Right forelimb (tissue), 1 donor: Measurements from ENCODE around the gene ARRB1.
A peak's percentile ranks its signal among the peaks of the same experiment; 100 is the strongest.
"Not testable (repeated sequence)": the region's sequence is repeated elsewhere in the genome, so short reads cannot be mapped to it uniquely, and the experiment has no call there.

Experiments used
- DNase-seq: peaks from one replicate; pipeline ENCODE4 v3.0.0-alpha.2; 2018

Gene ARRB1

DNA sequence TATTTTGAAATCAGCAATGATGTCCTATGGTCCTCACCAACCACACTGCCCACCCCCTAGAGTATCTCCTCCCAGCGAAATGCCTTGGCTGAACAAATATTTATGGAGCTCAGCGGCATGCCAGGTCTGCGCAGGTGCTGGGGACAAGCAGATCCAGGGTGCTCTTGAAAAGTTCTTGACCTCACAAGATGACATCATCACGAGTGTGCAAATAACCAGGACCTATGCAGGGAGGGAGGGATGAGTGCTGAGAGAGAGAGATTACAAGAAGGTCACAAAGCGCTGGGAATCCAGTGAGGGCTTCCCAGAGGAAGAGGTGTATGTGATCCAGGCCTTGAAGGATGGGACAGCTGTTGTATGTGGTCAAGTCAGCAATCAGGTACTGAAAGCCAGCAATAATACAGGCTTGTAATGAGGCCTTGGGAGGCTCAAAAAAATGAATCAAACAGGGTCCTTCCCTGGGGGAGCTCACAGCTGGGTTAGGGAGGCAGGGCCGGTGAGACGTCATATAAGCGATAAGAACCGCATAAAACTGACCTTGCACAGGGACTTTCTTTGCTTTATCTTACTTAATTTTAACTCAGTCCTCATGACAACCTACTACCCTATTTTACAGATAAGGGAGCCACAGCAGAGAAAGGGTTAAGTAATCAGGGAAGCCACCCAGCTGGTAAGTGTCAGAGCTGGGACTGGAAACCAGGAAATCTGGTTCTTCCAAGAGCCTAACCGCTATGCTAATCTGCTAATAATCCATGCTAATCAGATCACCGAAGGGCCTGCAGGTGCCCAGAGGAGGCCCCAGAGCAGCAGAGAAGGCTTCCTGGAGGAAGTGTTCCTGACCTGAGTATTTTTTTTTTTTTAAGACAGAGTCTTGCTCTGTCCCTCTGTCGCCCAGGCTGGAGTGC is 8.2 kb downstream of the ARRB1 start:
- no peak for DNase-seq

DNA sequence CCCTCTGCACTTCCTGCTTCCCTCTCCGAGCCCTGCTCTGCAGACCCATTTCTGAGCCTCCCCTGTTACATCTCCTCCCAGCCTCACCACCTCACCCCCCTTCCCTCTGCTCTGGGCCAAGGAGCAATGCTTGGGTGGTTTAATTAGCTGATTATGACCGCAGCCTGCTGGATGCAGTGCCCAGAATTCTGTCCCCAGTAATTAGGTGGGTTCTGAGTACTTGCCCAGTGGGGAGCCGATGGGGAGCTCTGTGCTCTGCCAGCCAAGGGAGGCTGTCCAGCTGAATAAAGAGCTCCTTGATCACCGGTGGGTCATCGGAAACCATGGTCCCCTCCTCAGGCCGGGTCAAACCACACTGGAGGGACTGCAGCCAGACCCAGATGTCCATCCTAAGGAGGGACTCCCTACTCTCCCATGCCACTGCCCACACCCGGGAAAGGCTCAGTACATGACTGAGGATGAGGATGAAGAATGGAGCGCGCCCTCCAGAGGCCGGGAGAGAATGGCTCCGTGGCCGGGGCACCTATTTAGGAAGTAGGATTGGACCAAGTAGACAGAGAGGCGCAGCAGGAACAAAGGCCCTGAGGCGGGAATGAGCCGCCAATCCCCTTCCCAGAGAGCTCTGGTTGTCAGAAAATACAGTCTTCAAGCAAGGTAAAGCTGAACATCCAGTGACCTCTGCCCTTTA is 9.1 kb downstream of the ARRB1 start:
- DNase-seq = no peak

DNA sequence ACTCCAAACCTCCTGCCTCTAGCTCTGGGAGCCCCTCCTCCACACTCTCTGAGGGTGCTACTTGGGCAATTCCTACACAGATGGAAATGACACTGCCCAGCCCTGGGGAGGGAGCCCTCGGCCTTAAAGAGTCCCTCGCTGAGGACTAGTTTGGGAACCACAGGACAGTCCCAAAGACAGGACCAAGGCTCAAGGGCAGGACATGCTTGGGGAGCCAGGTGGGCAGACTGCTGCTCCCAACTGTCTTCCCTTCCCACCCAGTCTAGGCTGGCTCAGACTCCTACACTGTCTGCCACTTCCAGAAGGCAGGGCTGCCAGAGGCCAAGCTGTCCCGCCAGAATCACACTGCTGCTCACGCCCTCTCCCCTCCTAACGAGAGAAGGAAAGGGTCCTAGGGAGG is 9.8 kb downstream of the ARRB1 start:
- DNase-seq = no peak

DNA sequence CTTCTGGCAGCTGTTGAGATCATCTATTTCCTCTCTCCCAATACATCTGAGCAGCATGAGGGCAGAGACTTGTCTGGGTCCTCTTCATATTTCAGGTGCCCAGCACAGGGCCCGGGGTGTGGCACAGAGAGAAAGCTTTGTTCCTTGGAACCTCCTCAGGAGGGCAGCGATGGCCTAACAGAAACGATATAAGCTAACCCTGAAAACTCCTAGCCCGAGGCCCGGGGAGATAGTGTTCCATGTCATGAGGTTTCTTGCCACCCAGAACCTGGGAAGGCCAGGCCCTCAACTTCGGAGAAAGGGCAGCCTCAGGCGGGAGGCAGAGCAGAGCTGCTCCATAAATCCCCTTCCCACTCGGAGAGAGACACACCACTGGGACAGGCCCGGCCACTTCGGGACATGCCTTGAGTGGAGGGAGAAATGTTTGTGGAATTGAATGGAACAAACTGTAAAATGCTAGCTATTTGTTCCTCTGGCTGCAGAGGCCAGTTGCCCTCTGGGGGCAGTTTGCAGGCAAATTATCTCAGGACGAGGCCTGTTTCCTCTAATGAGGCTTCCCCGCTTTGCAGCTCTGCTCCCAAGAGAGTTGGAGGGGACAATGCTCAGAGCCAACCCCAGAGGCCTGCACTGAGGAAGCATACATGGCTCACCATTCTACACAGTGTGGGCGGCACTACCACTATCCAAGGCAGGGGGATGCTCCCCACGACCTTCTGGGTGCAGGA is 11.6 kb downstream of the ARRB1 start:
- no peak for DNase-seq

DNA sequence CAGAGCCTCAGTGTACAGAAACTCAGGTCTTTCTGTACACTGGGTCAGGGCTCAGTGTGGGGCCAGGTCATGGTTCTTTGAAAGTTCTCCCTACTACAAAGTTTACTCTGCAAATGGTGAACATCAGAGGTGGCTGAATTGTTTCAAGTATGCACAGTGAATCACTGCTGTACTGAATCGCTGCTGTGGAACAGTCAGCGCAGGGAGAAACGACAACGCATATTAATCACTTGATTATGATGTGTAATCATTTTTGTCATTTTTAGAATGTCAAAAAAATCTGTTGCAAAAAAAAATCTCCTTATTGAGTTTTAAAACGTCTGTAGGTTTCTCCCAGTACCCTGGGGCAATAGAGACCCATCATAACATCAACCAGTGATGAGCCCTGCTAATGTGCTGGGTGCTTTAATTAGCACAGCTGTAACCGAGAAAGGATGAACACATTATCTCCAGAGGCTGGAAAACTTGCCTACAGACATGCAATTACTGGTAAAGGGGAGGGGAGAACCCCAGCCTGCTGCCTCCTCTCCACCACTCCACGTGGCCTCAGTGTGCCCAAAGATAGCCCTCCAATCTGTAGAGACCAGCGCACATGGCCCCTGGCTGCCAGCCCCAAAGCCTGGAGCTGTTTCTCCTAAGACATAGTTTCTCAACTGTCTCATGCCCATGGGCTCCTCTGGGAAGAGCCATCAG is 12.8 kb downstream of the ARRB1 start:
- no peak for DNase-seq

DNA sequence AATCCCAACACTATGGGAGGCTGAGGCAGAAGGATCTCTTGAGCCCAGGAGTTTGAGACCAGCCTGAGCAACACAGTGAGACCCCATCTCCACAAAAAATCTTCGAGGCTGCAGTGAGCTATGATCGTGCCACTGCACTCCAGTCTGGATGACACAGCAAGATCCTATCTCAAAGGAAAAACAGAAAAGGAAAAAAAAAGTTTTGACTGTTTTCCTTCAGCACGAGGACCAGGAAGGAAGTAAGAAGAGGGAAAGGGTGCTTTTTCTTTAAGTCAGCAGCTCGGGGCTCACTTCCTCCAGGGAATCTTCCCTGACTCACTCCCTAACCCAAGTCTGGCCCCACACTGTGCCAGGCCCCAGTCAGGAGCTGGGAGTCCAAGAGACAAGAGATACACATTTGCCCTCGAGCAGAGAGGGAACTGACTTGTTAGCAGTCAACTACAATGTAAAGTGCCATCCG is 14.2 kb downstream of the ARRB1 start:
- DNase-seq = no peak

DNA sequence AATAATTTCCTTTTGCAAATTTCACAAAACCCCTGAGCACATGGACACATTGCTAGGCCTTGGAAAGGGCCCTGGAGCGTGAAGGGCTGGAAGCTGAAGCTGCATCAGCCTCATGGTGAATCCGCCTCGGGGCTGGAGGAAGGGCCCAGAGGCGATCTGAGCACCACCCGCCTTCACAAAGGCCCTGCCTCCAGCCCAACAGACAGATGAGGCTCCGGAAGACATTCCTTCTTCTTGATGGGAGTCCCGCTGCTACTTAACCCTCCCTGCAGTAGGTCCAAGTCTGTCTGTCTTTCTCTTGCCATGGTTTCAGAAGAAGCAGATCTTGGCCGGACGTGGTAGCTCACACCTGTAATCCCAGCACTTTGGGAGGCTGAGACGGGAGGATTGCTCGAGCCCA is 16.5 kb downstream of the ARRB1 start:
- no peak for DNase-seq

DNA sequence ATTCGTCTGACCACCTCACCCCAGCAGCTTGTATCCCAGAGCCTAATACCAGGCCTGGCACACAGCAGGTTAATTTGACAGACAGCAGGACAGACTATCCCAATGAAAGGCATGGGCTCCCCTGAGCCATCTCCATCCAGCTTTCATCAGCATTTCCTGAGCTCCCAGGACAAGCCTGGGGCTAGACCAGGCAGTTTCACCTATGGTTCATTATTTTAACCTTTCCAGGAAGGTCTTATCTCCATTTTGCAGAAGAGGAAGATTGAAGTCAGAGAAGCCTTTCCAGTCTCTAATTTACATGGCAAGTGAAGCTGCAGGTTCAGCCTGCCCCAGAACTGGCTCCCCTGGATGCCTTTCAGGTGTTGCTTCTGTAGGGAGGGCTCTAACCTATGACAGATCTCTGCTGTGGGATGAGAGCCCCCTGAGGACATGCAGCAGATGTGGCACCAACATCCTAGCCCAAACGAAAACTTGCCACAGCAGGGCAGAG is 17.0 kb downstream of the ARRB1 start:
- no peak for DNase-seq

DNA sequence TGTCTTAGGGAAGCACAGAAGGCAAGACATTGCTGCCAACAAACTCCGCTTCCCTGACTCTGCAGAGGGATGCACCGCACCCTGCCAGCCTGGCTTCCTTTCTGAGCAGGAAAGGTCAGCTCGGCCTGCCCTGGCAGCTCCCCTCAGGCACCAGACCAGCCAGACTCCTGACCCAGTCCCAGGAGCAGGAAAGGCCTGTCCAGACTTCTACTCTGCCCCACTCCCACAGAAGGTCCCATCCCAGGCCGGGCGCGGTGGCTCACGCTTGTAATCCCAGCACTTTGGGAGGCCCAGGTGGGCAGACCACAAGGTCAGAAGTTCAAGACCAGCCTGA is 17.7 kb downstream of the ARRB1 start:
- no peak for DNase-seq

DNA sequence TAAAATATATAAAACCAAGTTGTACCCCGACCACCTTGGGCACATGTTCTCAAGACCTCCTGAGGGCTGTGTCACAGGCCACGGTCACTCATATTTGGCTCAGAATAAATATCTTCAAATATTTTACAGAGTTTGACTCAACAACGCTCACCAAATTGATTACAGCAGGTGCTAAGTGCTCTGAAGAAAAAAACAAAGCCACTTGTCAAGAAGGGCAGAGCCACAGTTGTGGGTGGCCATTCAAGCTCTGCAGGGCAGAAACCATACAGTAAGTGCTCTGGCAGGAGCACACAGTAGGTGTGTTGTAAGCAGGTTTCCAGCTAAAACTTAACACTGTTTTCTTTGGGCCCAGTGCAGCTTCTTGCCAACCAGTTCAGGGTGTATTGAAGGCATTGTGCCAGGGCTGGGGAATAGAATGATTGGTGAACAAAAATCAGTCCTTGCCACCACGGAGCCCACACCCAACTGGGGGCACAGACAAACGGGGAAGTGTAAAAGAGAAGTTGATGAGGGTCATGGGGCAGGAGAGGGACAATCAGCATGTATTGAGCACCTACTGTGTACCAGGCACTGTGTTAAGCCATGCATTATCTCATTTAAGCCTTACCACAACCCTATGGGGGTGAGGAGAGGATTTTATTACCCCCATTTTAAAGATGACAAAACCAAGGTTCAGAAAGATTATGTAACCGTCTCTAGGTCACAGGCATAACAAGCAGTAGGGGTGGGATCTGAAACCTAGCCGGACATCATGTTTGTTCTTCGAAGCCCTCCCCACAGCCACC is 18.2 kb downstream of the ARRB1 start:
- no peak for DNase-seq

DNA sequence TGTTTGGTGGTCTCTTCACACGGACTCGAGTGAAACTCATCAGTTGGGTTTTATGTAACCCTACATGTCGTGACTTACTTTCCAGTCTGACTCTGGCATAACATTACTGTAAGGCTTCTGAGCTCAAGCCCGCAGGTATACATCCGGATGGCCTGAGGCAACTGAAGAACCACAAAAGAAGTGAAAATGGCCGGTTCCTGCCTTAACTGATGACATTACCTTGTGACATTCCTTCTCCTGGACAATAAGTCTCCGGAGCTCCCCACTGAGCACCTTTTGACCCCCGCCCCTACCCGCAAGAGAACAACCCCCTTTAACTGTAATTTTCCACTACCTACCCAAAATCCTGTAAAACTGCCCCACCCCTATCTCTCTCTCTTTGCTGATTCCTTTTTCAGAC is 19.7 kb downstream of the ARRB1 start:
- DNase-seq = not testable (repeated sequence)

DNA sequence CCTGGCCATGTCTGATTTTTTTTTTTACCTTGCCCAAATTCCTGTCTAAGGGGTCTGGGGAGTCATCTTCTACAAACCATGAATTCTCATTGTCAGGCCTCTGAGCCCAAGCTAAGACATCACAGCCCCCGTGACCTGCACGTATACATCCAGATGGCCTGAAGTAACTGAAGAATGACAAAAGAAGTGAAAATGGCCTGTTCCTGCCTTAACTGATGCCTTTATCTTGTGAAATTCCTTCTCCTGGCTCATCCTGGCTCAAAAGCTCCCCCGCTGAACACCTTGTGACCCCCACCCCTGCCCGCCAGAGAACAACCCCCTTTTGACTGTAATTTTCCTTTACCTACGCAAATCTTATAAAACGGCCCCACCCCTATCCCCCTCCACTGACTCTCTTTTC is 20.2 kb downstream of the ARRB1 start:
- DNase-seq = not testable (repeated sequence)

DNA sequence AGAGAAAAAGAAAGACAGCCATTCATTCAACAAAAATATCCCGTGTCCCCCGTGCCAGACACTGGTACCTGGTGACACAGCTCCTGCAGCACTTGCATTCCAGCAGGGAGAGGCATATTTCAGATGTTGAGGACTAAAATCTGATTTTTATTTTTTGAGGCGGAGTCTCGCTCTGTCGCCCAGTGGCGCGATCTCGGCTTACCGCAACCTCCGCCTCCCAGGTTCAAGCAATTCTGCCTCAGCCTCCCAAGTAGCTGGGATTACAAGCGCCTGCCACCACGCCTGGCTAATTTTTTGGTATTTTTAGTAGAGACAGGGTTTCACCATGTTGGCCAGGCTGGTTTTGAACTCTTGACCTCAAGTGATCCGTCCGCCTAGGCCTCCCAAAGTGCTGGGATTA is 20.6 kb downstream of the ARRB1 start:
- not testable (repeated sequence) for DNase-seq

DNA sequence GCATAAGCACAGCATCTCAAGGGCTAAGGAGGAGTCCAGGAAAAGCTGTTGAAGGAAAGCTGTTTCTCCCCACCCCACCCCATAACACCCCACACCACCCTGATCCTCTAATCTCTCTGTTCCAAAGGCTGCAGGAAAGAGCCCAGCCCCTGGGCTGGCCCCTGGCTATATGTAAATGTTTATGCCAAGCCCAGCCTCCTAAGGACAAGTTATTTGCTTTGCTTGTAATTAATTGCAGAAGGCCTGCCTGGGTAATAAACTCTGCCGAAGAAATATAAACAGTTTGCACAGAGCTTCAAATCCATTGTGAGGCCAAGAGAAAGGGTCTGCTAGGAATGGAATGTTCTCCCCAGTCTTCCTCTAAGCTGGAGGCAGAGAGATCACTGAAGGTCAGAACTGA is 21.2 kb downstream of the ARRB1 start:
- no peak for DNase-seq

DNA sequence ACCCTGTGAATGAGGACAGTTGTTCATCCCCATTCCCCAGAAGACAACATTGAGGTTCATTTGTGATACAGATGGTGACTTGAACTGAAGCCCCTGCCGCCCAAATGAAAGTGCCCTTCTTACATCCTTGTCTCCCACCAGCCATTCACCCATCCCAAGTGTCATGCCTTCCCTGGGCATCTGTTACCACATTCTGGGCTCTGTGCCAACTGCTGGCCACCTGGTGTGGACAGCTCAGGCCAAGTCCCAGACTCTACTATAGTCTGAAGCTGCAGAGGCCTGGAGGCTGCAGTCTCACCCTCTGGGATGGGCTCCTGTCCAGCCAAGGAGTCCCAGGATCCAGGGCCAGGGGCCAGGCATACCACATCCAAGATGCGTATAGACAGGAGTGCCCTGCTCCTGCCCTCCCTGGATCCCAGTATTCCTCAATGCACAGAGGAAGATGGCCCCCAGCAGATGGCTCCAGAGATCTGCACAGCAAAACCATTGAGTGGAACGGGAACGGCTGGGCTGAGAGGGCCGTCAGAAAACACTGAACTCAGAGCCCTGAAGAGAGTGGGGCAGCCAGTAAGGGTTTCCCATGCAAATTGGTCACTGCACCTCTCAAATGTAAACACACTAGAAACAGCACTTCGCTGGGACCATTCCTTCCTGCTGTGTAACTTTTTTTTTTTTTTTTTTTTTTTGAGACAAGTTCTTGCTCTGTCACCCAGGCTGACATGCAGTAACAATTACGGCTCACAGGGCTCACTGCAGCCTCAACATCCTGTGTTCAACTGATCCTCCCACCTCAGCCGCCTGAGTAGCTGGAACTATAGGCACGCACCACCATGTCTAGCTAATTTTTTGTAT is 22.8 kb downstream of the ARRB1 start:
- DNase-seq = peak; percentile 79

DNA sequence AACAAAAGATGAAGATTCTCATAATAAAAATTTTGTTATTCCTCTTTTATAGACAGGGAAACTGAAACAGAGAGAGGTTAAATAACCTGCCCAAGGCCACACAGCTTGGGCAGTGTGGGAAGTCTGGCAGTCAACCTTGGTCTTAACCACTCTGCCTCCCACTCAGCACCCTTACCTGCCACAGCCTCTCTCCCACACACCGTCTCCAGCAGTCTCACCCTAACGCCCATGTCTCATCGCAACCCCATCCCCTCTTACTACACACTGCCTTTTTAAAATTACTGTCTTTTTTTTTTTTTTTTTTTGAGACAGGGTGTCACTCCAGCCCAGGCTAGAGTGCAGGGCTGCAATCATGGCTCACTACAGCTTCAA is 25.0 kb downstream of the ARRB1 start:
- DNase-seq = no peak

DNA sequence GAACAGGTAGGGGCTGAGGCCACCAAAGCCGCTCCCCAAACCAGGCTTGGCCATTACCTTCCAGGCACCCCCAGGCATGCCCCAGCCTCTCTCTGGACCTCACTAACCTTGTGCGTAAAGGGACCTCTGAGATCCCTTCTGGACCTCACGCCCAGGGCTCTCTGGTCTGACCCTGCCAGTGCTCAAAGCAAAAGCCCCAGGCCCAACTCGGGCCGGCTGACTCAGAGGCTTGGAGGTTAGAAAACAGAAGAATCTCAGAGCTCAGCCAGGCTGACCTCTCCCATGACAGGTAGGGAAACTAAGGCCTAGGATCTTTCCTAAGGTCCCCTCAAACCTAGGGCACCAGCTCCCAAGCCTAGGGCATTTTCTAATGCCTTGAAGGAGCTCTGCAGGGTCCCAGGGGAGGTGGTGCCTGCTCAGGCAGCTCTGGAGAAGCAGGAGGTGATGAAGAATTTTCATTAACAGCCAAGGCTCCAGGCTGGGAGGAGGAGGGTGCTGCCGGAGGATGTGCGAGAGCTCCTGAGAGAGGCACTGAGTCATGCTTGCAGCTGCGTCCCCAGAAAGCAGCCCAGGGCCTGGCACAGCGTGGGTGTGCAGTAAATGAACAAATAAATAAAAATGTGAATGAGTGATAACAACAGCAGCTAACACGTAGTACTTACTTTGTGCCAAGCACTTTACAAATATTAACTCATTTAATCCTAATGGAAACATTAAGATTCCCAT is 25.6 kb downstream of the ARRB1 start:
- DNase-seq = no peak

DNA sequence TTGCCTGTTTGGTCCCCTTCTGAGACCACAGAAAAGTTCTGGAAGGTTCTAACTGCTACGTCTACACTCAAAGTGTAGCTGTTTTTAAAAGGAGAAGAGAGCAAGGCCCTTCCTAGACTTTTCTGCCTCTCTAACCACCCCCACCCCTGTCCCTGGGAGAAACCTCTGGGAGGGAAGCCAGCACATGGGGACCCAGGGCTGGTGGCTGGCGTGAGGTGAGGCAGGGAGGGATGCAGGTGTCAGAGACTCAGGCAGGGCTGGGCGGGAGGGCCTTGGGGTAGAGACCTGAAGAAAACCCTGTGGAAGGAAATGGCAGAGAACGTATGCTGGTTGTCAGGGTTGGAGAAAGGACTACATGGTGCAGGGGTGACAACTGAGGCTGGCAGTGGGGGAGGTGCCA is 26.7 kb downstream of the ARRB1 start:
- no peak for DNase-seq

DNA sequence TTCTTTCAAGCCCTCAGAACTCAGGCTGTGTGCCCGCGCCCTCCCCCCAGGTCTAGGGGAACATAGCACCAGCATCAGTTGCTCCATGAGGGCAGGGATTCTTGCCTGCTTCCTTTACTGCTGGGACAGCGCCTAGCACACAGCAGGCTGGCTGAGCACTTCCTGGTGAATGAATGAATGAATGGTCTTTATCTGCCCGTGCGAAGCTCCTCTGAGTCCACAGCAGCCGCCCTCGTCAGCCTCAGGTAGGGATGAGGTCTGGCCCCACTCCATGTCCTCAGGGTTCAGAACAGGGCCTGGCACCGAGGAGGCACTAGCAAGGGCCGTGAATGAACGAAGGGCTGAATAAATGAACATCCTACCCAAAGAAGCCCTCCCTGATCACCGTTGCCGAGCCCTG is 27.3 kb downstream of the ARRB1 start:
- no peak for DNase-seq

DNA sequence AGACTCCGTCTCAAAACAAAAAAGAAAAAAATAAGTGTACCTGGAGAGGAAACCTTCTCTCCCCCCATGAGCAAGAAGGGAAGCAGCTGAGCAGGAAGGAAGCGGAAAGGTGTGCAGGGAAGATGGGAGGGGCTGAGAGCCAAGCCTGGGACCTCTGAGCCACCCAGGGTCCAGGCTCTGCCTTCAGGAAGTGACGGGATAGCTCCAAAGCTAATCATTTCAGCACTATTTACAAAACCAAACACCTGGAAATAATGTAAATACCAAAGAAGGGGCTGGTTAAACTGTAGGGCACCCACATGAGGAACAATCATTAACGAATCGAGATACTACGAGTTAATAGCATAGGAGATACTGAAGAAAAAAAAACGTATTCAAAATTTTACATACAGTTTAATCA is 27.9 kb downstream of the ARRB1 start:
- DNase-seq = no peak

DNA sequence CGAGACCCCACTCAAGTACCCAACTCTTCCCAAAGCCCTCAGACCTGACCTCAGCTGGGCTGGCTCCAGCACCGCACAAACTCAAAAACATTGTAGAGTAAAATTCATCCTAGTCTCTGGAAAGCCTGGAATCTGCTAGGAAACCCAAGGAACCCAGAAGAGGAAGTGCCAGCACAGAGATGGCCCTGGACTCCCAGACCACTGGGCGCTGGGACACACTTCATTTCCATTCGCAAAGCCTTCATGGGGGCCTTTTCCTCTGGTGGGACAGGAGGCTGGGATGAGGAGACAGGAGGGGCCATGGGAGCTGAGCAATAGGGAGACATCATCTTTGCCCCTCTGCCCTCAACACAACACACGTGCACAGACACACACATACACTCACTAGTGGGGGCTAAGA is 30.8 kb downstream of the ARRB1 start:
- no peak for DNase-seq
